HCT116 (cell line): ENCODE measurements around the gene PPP1R27. TPM values are rescaled to one million over a fixed set of nuclear protein-coding genes. Genes with fewer than 3 reads are reported as not detected.

Experiments
- ATAC-seq: fragments of 200-7000 bp; cut with Tn5 transposase; 2 replicates; pipeline ENCODE4 v1.9.1; 2020; ENCODE audit warnings: mild to moderate bottlenecking, moderate library complexity
- BruUV-seq: library from RNA; stranded (reverse); fragments of 400-500 nt; replicated peaks from 2 replicates; lab custom pipeline; 2021; lab: Mats Ljungman, UMichigan
- CTCF ChIA-PET: fragments of 300-600 bp; sonication (Branson Sonifier 250); formaldehyde crosslinking; loops from one replicate; lab custom pipeline; 2021; ENCODE audit warnings: antibody characterized with exemption; lab: Charles Lee
- POLR2A ChIA-PET: fragments of 300-600, 350-600 bp; sonication (Branson Sonifier 250); formaldehyde crosslinking; loops from one replicate; lab custom pipeline; 2021; ENCODE audit warnings: antibody characterized with exemption; lab: Charles Lee
- RAD21 ChIA-PET, 2 experiments: fragments of 300-600 bp; sonication (Branson Sonifier 250); formaldehyde crosslinking; loops; one replicate each; lab custom pipeline; 2023; ENCODE audit warnings: low total read pairs in 2 of 2; ENCODE audit not compliant: uncharacterized antibody in 2 of 2, unreplicated experiment in 2 of 2, low non-redundant PET in 1 of 2; lab: Charles Lee
- DNase-seq: peaks from one replicate; pipeline ENCODE4 v3.0.0-alpha.2; 2010; ENCODE audit warnings: low read depth, low spot score
- H2AFZ ChIP-seq: fragments of 200-600 bp; shearing (Covaris generic), sonication (generic); 2 replicates; pipeline ENCODE4 v1.6.1; 2017; ENCODE audit warnings: low read depth, mixed run types, mixed read lengths, antibody characterized with exemption, low read length; ENCODE audit not compliant: poor library complexity, severe bottlenecking
- H3K27ac ChIP-seq: 2 replicates; pipeline ENCODE4 v1.5.1; 2012; ENCODE audit warnings: low read depth, low read length
- H3K27me3 ChIP-seq: fragments of 200-600 bp; sonication (generic); 2 replicates; pipeline ENCODE4 v1.6.1; 2016; ENCODE audit warnings: mixed run types, low read length, mixed read lengths; ENCODE audit not compliant: insufficient read depth
- H3K36me3 ChIP-seq, 2 experiments: fragments of 200-500 bp in 1 of 2; fragments of 200-600 bp in 1 of 2; sonication (Bioruptor generic) in 1 of 2; sonication (generic) in 1 of 2; 2 replicates each; pipeline versions ENCODE4 v1.5.1 to v1.6.1; 2014 to 2016; ENCODE audit warnings: low read length in 2 of 2, inconsistent platforms in 1 of 2, mixed read lengths in 1 of 2, mixed run types in 1 of 2; ENCODE audit not compliant: insufficient read depth in 2 of 2, control insufficient read depth in 1 of 2
- H3K4me1 ChIP-seq, 2 experiments: fragments of 200-600 bp in 1 of 2; sonication (generic) in 1 of 2; 2 replicates each; pipeline versions ENCODE4 v1.5.1 to v1.6.1; 2012 to 2017; ENCODE audit warnings: low read length in 2 of 2, inconsistent platforms in 1 of 2, mild to moderate bottlenecking in 1 of 2, mixed read lengths in 1 of 2, mixed run types in 1 of 2, moderate library complexity in 1 of 2; ENCODE audit not compliant: insufficient read depth in 2 of 2, control insufficient read depth in 1 of 2
- H3K4me2 ChIP-seq: fragments of 200-600 bp; sonication (generic); 2 replicates; pipeline ENCODE4 v1.6.1; 2017; ENCODE audit warnings: mixed run types, low read length, mixed read lengths
- H3K4me3 ChIP-seq, 2 experiments: fragments of 200-600 bp in 1 of 2; sonication (generic) in 1 of 2; replicated peaks in 1 of 2; 2 replicates each; pipeline ENCODE4 v1.5.1; 2011 to 2016; ENCODE audit warnings: low read length in 2 of 2, control low read depth in 1 of 2, low read depth in 1 of 2, mild to moderate bottlenecking in 1 of 2, mixed read lengths in 1 of 2, mixed run types in 1 of 2
- H3K79me2 ChIP-seq: fragments of 200-600 bp; sonication (generic); 2 replicates; pipeline ENCODE4 v1.6.1; 2017; ENCODE audit warnings: mild to moderate bottlenecking, mixed run types, low read length, moderate library complexity, mixed read lengths; ENCODE audit not compliant: insufficient read depth
- H3K9ac ChIP-seq: fragments of 200-600 bp; sonication (generic); 2 replicates; pipeline ENCODE4 v1.6.1; 2016; ENCODE audit warnings: low read length, mixed read lengths
- H3K9me2 ChIP-seq: fragments of 200-600 bp; sonication (generic), shearing (Covaris generic); 2 replicates; pipeline ENCODE4 v1.6.1; 2017; ENCODE audit warnings: mixed run types, mild to moderate bottlenecking, moderate library complexity; ENCODE audit not compliant: insufficient read depth
- H3K9me3 ChIP-seq, 2 experiments: fragments of 200-500 bp in 1 of 2; fragments of 200-600 bp in 1 of 2; sonication (Bioruptor generic) in 1 of 2; sonication (generic) in 1 of 2; 2 replicates each; pipeline ENCODE4 v1.6.1; 2014 to 2017; ENCODE audit warnings: low read length in 2 of 2, mixed read lengths in 2 of 2, inconsistent platforms in 1 of 2, low read depth in 1 of 2, mild to moderate bottlenecking in 1 of 2, mixed run types in 1 of 2, moderate library complexity in 1 of 2; ENCODE audit not compliant: control insufficient read depth in 1 of 2, insufficient read depth in 1 of 2
- H4K20me1 ChIP-seq: fragments of 200-600 bp; sonication (generic), shearing (Covaris generic); 2 replicates; pipeline ENCODE4 v1.6.1; 2017; ENCODE audit warnings: mixed run types, mild to moderate bottlenecking, moderate library complexity; ENCODE audit not compliant: insufficient read depth
- CEBPB ChIP-seq: IDR thresholded peaks from 2 replicates; pipeline ENCODE4 v1.6.1; 2012; ENCODE audit warnings: low read depth
- CTCF ChIP-seq, 3 experiments: fragments of 200-600 bp in 1 of 3; sonication (generic) in 1 of 3; IDR thresholded peaks in 2 of 3; conservative IDR thresholded peaks in 1 of 3; 2 replicates each; pipeline ENCODE4 v1.5.1; 2012 to 2017; ENCODE audit warnings: low read depth in 2 of 3, low read length in 2 of 3, antibody characterized with exemption in 1 of 3, borderline replicate concordance in 1 of 3, control low read depth in 1 of 3, mild to moderate bottlenecking in 1 of 3, mixed read lengths in 1 of 3, mixed run types in 1 of 3, moderate library complexity in 1 of 3; ENCODE audit not compliant: insufficient read depth in 1 of 3
- POLR2AphosphoS5 ChIP-seq: IDR thresholded peaks from 2 replicates; pipeline ENCODE4 v1.6.1; 2011; ENCODE audit warnings: mild to moderate bottlenecking, low read depth, low read length, moderate library complexity
- intact Hi-C: fragments of 100-400 bp; cut with micrococcal nuclease; formaldehyde crosslinking; loops from 2 replicates; pipeline ENCODE4 v1.10.0; 2022
- total RNA-seq: library from RNA; stranded (reverse); gene quantifications from one replicate; pipeline ENCODE4 v1.2.1, GENCODE V29; 2021; ENCODE audit not compliant: unreplicated experiment

The PPP1R27 gene
- total RNA-seq, 1 experiment from 2014 or later, result not detected

GRCh38 chr17:81866440-81867169 is 31.8 kb upstream of the PPP1R27 start:
- H3K79me2 ChIP-seq, result peaks cover 68% of the 10 kb centered on the region
- intact Hi-C loops, result loop anchor here (1.0 kb wide), 1 partner anchor 133 kb away; no protein-coding TSS in a partner anchor
- RAD21 ChIA-PET, result no interaction called here
- H3K4me2 ChIP-seq, result peak overlapping the region; percentile 86
- peak; percentile 0; the same call in 1 of the 2 replicates for ATAC-seq
- H3K4me1 ChIP-seq, result peaks cover 45 to 84% of the 10 kb centered on the region in 2 experiments
- H3K9ac ChIP-seq, result peak overlapping the region; percentile 99
- peaks cover 7% of the 10 kb centered on the region; the same call in 1 of the 2 replicates for H4K20me1 ChIP-seq
- H3K27me3 ChIP-seq, result no peaks in the 10 kb centered on the region
- POLR2A ChIA-PET, result interaction anchor here (0.8 to 1.4 kb wide), 6 partner anchors 33 to 139 kb away, joined by 3 to 6 read pairs (median 3); partner anchors contain the start of gene MCRIP1
- peak overlapping the region; percentile 99 for H3K27ac ChIP-seq
- H3K9me2 ChIP-seq, result no peaks in the 10 kb centered on the region
- no peak overlapping the region for H2AFZ ChIP-seq
- CTCF ChIA-PET, result interaction anchor here (0.6 kb wide), 1 partner anchor 45 kb away, joined by 3 read pairs; no protein-coding TSS in a partner anchor
- no peaks in the 10 kb centered on the region for H3K9me3 ChIP-seq
- peaks cover 11 to 35% of the 10 kb centered on the region in 2 experiments; a peak in 3 of 4 replicates for H3K36me3 ChIP-seq
- BruUV-seq, result no TSS peak
- no peak overlapping the region for H3K4me3 ChIP-seq
- no peak for DNase-seq
- TF ChIP-seq POLR2AphosphoS5, result peak; percentile 7; the same call in 1 of the 2 replicates
- no peak for TF ChIP-seq CEBPB

- Histone ChIP-seq H3K4me1 (peaks cover 45 to 80% of the 10 kb centered on the region in 2 experiments), H3K79me2 (peaks cover 72% of the 10 kb centered on the region), H3K27ac (peak overlapping the region; percentile 99), H3K9me2 (no peaks in the 10 kb centered on the region), H3K9me3 (no peaks in the 10 kb centered on the region), H3K4me3 (no peak overlapping the region), H3K27me3 (no peaks in the 10 kb centered on the region)
- BruUV-seq, result no TSS peak
- POLR2A ChIA-PET, result interaction anchor here (0.8 kb wide), 1 partner anchor 130 kb away, joined by 3 read pairs; no protein-coding TSS in a partner anchor
- CTCF ChIA-PET, result no interaction called here
- TF ChIP-seq POLR2AphosphoS5 (peak; percentile 57; the same call in 1 of the 2 replicates), CTCF (IDR thresholded peaks at IDR 0.05 in 2 of 3, conservative IDR thresholded peaks at IDR 0.05 in 1 of 3; ENCODE audit: borderline replicate concordance in 1 of 3, insufficient read depth in 1 of 3, low read depth in 2 of 3, low read length in 2 of 3) (no peak)
- TF ChIP-seq, all 23 proteins: peak for 1
- Histone ChIP-seq H4K20me1 (peaks cover 7% of the 10 kb centered on the region; the same call in 1 of the 2 replicates), H2AFZ (no peak overlapping the region), H3K9ac (peak overlapping the region; percentile 3; the same call in 1 of the 2 replicates), H3K36me3 (peaks cover 11 to 35% of the 10 kb centered on the region in 2 experiments; a peak in 3 of 4 replicates), H3K4me2 (no peak overlapping the region)
- ATAC-seq (no peak), DNase-seq (no peak)
- intact Hi-C loops, result no loop called here
- RAD21 ChIA-PET, result no interaction called here
These were observed 31.0 kb upstream of the PPP1R27 start for GRCh38 chr17:81865733-81866439.
